Transverse colon (tissue), 4 donors: ENCODE data around the gene HORMAD1. TPM values are rescaled to one million over a fixed set of nuclear protein-coding genes. Genes with fewer than 3 reads are reported as not detected.

Experiments
- DNase-seq: peaks from one replicate; pipeline ENCODE4 v3.0.0-alpha.2; 2019
- H3K27ac ChIP-seq, 4 donors: fragments of 200-600 bp; sonication (generic); 2 replicates each; pipeline ENCODE4 v1.5.1; 2016 to 2018; ENCODE audit warnings: inconsistent platforms in 4 of 4
- H3K27me3 ChIP-seq: fragments of 200-600 bp; sonication (generic); 2 replicates; pipeline ENCODE4 v1.5.1; 2017; ENCODE audit warnings: inconsistent platforms
- H3K36me3 ChIP-seq, 4 donors: fragments of 200-600 bp; sonication (generic); 2 replicates each; pipeline ENCODE4 v1.5.1; 2017 to 2019; ENCODE audit warnings: inconsistent platforms in 4 of 4
- H3K4me1 ChIP-seq, 4 donors: fragments of 200-600 bp; sonication (generic); 2 replicates each; pipeline ENCODE4 v1.5.1; 2017 to 2020; ENCODE audit warnings: inconsistent platforms in 4 of 4
- H3K4me3 ChIP-seq, 4 donors: fragments of 200-600 bp; sonication (generic); 1 replicate in 1 of 4; 2 replicates in 3 of 4; pipeline versions ENCODE4 v1.5.1 to v1.6.1; 2017 to 2019; ENCODE audit warnings: inconsistent platforms in 4 of 4
- H3K9me3 ChIP-seq, 2 donors: fragments of 200-600 bp; sonication (generic); 2 replicates each; pipeline ENCODE4 v1.5.1; 2017 to 2019; ENCODE audit warnings: inconsistent platforms in 2 of 2
- EP300 ChIP-seq: sonication (generic); formaldehyde crosslinking; IDR thresholded peaks from one replicate; pipeline ENCODE4 v1.6.1; 2017; ENCODE audit warnings: antibody characterized with exemption, low read depth
- POLR2A ChIP-seq: fragments of 450-650 bp; IDR thresholded peaks from one replicate; pipeline ENCODE4 v1.6.1; 2016; ENCODE audit warnings: antibody characterized with exemption, mild to moderate bottlenecking, moderate library complexity
- POLR2AphosphoS5 ChIP-seq, 3 donors: sonication (generic); formaldehyde crosslinking; IDR thresholded peaks; one replicate each; pipeline ENCODE4 v1.6.1; 2016; ENCODE audit warnings: antibody characterized with exemption in 3 of 3
- WGBS, 2 donors: methylation state at CpG; one replicate each; pipeline ENCODE4 v1.1.5; 2018; ENCODE audit warnings: low coverage in 1 of 2; 5-methylcytosine and 5-hydroxymethylcytosine counted together
- in situ Hi-C, 4 donors: fragments of 200-750 bp; cut with MboI; loops; one replicate each; pipeline versions ENCODE4 v1.15.0 to v1.15.1; 2017; ENCODE audit warnings: low sequenced_read_pairs in 3 of 4, low pct_ligation_motif_present in 1 of 4, low pct_unique_long_range_greater_than_20kb in 1 of 4
- intact Hi-C: fragments of 100-400 bp; cut with DNase I; formaldehyde crosslinking; loops from one replicate; pipeline ENCODE4 v1.15.1; 2023; ENCODE audit warnings: low total_unique reads
- total RNA-seq, 4 donors: library from RNA; depleted of rRNA; stranded (reverse); fragments of >200 nt; gene quantifications; one replicate each; pipeline ENCODE4 v1.1.0, GENCODE V29; 2016
- TF ChIP-seq, protein P1 (sequence below), 5 experiments: fragments of 200-600 bp in 3 of 5; fragments of 450-650 bp in 2 of 5; sonication (generic) in 3 of 5; IDR thresholded peaks; 1 replicate in 2 of 5; 2 replicates in 3 of 5; pipeline ENCODE4 v1.5.1; 2016 to 2017; ENCODE audit warnings: antibody characterized with exemption in 5 of 5, inconsistent platforms in 3 of 5, mild to moderate bottlenecking in 2 of 5, moderate library complexity in 1 of 5

The HORMAD1 gene
- total RNA-seq, 4 donors from 2014 or later = 0.41 to 1.6 TPM; not detected in 2

DNA sequence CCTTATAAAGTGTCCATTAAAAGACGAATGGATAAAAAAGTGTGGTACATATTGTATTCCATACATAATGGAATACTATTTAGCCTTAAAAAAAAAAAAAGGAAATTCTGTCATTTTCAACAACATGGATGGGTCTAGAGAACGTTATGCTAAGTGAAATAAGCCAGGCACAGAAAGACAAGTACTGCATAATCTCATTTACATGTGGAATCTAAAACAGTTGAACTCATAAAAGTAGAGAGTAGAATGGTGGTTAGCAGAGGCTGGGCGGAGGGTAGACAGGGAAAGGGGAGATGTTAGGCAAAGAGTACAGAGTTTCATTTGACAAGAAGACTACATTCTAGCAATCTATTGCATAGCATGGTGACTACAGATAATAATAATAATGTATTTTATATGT, 42.3 kb upstream of the HORMAD1 start:
- DNase-seq = no peak
- H3K27me3 ChIP-seq = no peaks in the 10 kb centered on the region
- peaks cover 0 to 28% (median 14%) of the 10 kb centered on the region in 4 donors for H3K4me1 ChIP-seq
- no peaks in the 10 kb centered on the region for H3K9me3 ChIP-seq
- WGBS, 2 donors = 71 to 78% methylated on average over 3 of the region's 3 CpGs
- in situ Hi-C loops (no loop called here), intact Hi-C loops (no loop called here)
- TF ChIP-seq POLR2A (no peak), EP300 (no peak), POLR2AphosphoS5 (IDR thresholded peaks at IDR 0.05) (no peak)
- TF ChIP-seq, protein P1, sequence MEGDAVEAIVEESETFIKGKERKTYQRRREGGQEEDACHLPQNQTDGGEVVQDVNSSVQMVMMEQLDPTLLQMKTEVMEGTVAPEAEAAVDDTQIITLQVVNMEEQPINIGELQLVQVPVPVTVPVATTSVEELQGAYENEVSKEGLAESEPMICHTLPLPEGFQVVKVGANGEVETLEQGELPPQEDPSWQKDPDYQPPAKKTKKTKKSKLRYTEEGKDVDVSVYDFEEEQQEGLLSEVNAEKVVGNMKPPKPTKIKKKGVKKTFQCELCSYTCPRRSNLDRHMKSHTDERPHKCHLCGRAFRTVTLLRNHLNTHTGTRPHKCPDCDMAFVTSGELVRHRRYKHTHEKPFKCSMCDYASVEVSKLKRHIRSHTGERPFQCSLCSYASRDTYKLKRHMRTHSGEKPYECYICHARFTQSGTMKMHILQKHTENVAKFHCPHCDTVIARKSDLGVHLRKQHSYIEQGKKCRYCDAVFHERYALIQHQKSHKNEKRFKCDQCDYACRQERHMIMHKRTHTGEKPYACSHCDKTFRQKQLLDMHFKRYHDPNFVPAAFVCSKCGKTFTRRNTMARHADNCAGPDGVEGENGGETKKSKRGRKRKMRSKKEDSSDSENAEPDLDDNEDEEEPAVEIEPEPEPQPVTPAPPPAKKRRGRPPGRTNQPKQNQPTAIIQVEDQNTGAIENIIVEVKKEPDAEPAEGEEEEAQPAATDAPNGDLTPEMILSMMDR (IDR thresholded peaks at IDR 0.05) = no peak
- H3K36me3 ChIP-seq = peaks cover 0 to 7% (median 0%) of the 10 kb centered on the region in 4 donors
- peak overlapping the region in 1 of 4 donors; percentile 87 for H3K27ac ChIP-seq
- H3K4me3 ChIP-seq = peak overlapping the region in 1 of 4 donors; percentile 61

DNA sequence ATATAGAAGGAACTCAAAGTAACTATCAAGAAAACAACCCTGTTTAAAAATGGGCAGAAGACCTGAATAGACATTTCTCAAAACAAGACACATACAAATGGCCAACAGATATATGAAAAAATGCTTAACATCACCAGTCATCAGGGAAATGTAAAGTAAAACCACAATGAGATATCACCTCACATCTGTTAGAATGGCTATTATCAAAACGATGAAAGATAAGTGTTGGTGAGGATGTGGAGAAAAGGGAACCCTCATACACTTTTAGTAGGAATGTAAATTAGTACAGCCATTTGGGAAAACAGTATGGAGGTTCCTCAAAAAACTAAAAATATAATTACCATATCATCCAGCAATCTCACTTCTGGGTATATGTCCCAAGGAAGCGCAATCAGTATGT, 41.9 kb upstream of the HORMAD1 start:
- TF ChIP-seq, protein P1 (IDR thresholded peaks at IDR 0.05) = no peak
- no peak for TF ChIP-seq POLR2A
- no peak for TF ChIP-seq POLR2AphosphoS5 (IDR thresholded peaks at IDR 0.05)
- WGBS, 2 donors = 83 to 96% methylated on average over 2 of the region's 2 CpGs
- H3K4me1 ChIP-seq = peaks cover 0 to 28% (median 14%) of the 10 kb centered on the region in 4 donors
- no peak overlapping the region for H3K27ac ChIP-seq
- DNase-seq = no peak
- no peaks in the 10 kb centered on the region for H3K9me3 ChIP-seq
- peaks cover 0 to 7% (median 0%) of the 10 kb centered on the region in 4 donors for H3K36me3 ChIP-seq
- intact Hi-C loops = no loop called here
- H3K27me3 ChIP-seq = no peaks in the 10 kb centered on the region
- H3K4me3 ChIP-seq = no peak overlapping the region
- in situ Hi-C loops = no loop called here

DNA sequence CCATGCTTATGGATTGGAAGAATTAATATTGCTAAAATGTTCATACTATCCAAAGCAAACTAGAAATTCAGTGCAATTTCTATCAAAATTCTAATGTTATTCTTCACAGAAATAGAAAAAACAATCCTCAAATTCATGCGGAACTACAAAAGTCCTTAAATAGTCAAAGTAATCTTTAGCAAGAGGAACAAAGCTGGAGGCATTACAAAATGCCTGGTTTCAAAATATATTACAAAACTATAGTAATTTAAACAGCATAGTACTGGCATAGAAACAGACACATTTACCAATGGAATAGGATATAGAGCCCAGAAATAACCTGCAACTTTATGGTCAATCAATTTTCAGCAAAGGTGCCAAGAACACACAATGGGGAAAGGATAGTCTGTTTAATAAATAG, 41.1 kb upstream of the HORMAD1 start:
- in situ Hi-C loops (no loop called here), intact Hi-C loops (no loop called here)

DNA sequence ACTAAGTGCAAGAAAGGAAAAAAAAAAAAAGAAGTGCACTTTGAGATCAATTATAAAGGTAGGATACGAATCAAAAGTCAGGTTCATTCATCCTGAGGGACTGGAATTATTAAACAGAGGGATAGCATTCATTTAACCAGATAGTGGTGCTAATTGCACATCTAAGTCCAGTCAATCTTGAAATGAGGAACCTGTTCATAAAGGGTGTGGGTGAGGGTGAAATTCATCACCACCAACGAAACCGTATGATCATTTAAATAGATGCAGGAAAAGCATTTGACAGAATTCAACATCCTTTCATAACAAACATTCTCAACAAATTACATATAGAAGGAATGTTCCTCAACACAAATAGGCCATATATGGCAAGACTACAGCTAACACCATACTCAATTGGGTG, 39.3 kb upstream of the HORMAD1 start:
- peaks cover 0 to 19% (median 11%) of the 10 kb centered on the region in 4 donors for H3K4me1 ChIP-seq
- H3K4me3 ChIP-seq = no peak overlapping the region
- DNase-seq = no peak
- H3K9me3 ChIP-seq = no peaks in the 10 kb centered on the region
- intact Hi-C loops = no loop called here
- TF ChIP-seq EP300 (no peak), POLR2AphosphoS5 (IDR thresholded peaks at IDR 0.05) (no peak), POLR2A (no peak)
- TF ChIP-seq, protein P1 (IDR thresholded peaks at IDR 0.05) = no peak
- no peaks in the 10 kb centered on the region for H3K27me3 ChIP-seq
- H3K27ac ChIP-seq = no peak overlapping the region
- WGBS, 2 donors = 62 to 70% methylated on average over 3 of the region's 3 CpGs
- peaks cover 0 to 24% (median 2%) of the 10 kb centered on the region in 4 donors for H3K36me3 ChIP-seq
- in situ Hi-C loops = no loop called here

More for the DNA sequence above, 41.1 kb upstream of the HORMAD1 start:
- Histone ChIP-seq H3K4me3 (no peak overlapping the region), H3K9me3 (no peaks in the 10 kb centered on the region), H3K27ac (no peak overlapping the region), H3K4me1 (peaks cover 0 to 28% (median 14%) of the 10 kb centered on the region in 4 donors), H3K36me3 (peaks cover 0 to 13% (median 2%) of the 10 kb centered on the region in 4 donors), H3K27me3 (no peaks in the 10 kb centered on the region)
- no peak for DNase-seq
- 85 to 92% methylated on average over 1 of the region's 1 CpG for WGBS, 2 donors
- TF ChIP-seq EP300 (no peak), POLR2A (no peak), POLR2AphosphoS5 (IDR thresholded peaks at IDR 0.05) (no peak)
- TF ChIP-seq, protein P1 (IDR thresholded peaks at IDR 0.05) = no peak
